ENCODE data around the gene ASNS.
"Not testable (repeated sequence)": the region's sequence is repeated elsewhere in the genome, so short reads cannot be mapped to it uniquely, and the experiment has no call there.

The ASNS gene

GRCh38 chr7:97865104-97865503, 7.1 kb downstream of the ASNS start:
- H3K27ac ChIP-seq = no peak overlapping the region
- TF ChIP-seq CTCF (conservative IDR thresholded peaks at IDR 0.05) = no peak

- no peak for TF ChIP-seq CTCF (conservative IDR thresholded peaks at IDR 0.05)
- no peak overlapping the region for H3K27ac ChIP-seq
Measured at GRCh38 chr7:97859606-97860204, 12.5 kb downstream of the ASNS start.

- TF ChIP-seq CTCF (conservative IDR thresholded peaks at IDR 0.05) = no peak
- no peak overlapping the region for H3K27ac ChIP-seq
Measured at GRCh38 chr7:97858221-97858620, 14.0 kb downstream of the ASNS start.

- no peak for TF ChIP-seq CTCF (conservative IDR thresholded peaks at IDR 0.05)
- H3K27ac ChIP-seq = no peak overlapping the region
Measured at GRCh38 chr7:97857544-97857943, 14.7 kb downstream of the ASNS start.

GRCh38 chr7:97851683-97852082, 20.5 kb downstream of the ASNS start:
- H3K27ac ChIP-seq = no peak overlapping the region
- no peak for TF ChIP-seq CTCF (conservative IDR thresholded peaks at IDR 0.05)

- H3K27ac ChIP-seq = not testable (repeated sequence)
Measured at GRCh38 chr7:97850262-97851031, 21.8 kb downstream of the ASNS start.

GRCh38 chr7:97847791-97848190, 24.4 kb downstream of the ASNS start:
- TF ChIP-seq CTCF (conservative IDR thresholded peaks at IDR 0.05) = no peak
- no peak overlapping the region for H3K27ac ChIP-seq

- no peak overlapping the region for H3K27ac ChIP-seq
- no peak for TF ChIP-seq CTCF (conservative IDR thresholded peaks at IDR 0.05)
Measured at GRCh38 chr7:97846945-97847344, 25.3 kb downstream of the ASNS start.
